ENCODE data around the gene FRAT1. TPM values are rescaled to one million over a fixed set of nuclear protein-coding genes. Genes with fewer than 3 reads are reported as not detected.
A peak's percentile ranks its signal among the peaks of the same experiment; 100 is the strongest.

Gene FRAT1
- total RNA-seq, 1 experiment from 2014 or later: 1.7 TPM

DNA sequence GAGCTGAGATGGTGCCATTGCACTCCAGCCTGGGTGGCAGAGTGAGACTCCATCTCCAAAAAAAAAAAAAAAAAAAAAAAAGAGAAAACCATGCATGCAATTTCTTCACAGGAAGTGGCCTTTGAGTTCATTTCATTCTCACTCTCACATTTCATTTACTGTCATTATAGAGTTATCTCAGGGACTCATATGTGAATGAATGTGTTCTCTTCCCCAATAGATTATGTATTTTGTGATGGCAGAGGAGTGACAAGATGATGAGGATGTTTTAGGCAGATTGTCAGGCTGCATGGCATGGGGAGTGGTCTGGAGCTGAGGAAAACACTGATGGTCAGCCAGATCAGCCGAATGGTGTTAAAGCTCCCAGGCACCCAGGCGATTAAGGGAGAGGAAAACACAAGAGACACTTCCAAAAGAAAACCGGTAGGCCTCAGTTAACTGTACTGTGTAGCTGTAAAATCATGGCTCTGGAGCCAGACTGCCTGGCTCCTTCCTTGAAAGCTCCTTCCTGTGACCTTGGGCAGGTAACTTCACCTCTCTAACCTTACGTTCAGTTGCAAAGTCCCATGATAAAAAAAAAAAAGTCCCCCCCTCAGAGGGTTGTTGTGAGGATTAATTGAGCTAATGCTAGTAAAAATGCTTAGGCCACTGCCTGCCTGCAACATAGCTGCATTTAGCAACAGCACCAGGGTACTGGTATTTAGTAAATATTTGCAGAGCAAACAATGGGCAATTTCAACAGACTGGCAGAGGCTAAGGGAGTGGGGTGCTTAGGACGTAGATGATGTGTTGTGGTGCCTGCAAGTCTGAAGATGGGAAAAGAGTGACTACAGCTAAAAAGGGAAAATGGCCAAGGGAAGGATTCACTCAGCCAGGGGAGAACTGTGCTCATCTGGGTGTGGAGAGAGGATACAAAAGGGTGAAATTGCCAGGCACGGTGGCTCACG lies 8.6 kb downstream of the FRAT1 start:
- no peaks in the 10 kb centered on the region for H3K36me3 ChIP-seq (ENCODE audit: control insufficient read depth in 1 of 2, insufficient read depth in 2 of 2, low read length in 2 of 2)
- no TSS peak for BruUV-seq (replicated peaks)
- H3K4me2 ChIP-seq (ENCODE audit: low read length): no peak overlapping the region
- H3K27me3 ChIP-seq (ENCODE audit: insufficient read depth, low read length): no peaks in the 10 kb centered on the region
- no peak for TF ChIP-seq TCF7L2 (IDR thresholded peaks at IDR 0.05; ENCODE audit: borderline replicate concordance, extremely low read depth, insufficient read depth, insufficient read length)
- no peak overlapping the region for H3K27ac ChIP-seq (ENCODE audit: low read depth, low read length)
- H3K9me2 ChIP-seq (ENCODE audit: insufficient read depth): no peaks in the 10 kb centered on the region
- POLR2A ChIA-PET: interaction anchor here (0.7 to 1.4 kb wide), 2 partner anchors 8 to 22 kb away, joined by 3 to 4 read pairs; partner anchors contain the start of gene FRAT1
- H3K4me3 ChIP-seq (replicated peaks in 1 of 2; ENCODE audit: low read depth in 1 of 2, low read length in 2 of 2): no peak overlapping the region
- DNase-seq (ENCODE audit: low read depth, low spot score) (no peak), ATAC-seq (no peak)
- H4K20me1 ChIP-seq (ENCODE audit: insufficient read depth): no peaks in the 10 kb centered on the region
- no peaks in the 10 kb centered on the region for H3K9me3 ChIP-seq (ENCODE audit: control insufficient read depth in 1 of 2, insufficient read depth in 1 of 2, low read depth in 1 of 2, low read length in 2 of 2)
- RAD21 ChIA-PET (ENCODE audit: low non-redundant PET in 1 of 2, low total read pairs in 2 of 2, uncharacterized antibody in 2 of 2, unreplicated experiment in 2 of 2): no interaction called here
- no peak overlapping the region for H2AFZ ChIP-seq (ENCODE audit: low read depth, low read length, poor library complexity, severe bottlenecking)
- H3K9ac ChIP-seq (ENCODE audit: low read length): no peak overlapping the region
- H3K79me2 ChIP-seq (ENCODE audit: insufficient read depth, low read length): no peaks in the 10 kb centered on the region
- intact Hi-C loops (cut with micrococcal nuclease): no loop called here
- peaks cover 19 to 23% of the 10 kb centered on the region in 2 experiments for H3K4me1 ChIP-seq (ENCODE audit: control insufficient read depth in 1 of 2, insufficient read depth in 2 of 2, low read length in 2 of 2)
- CTCF ChIA-PET: no interaction called here

- ATAC-seq (peak; percentile 46; the same call in 1 of the 2 replicates), DNase-seq (ENCODE audit: low read depth, low spot score) (no peak)
- intact Hi-C loops (cut with micrococcal nuclease): no loop called here
- Histone ChIP-seq H3K36me3 (ENCODE audit: control insufficient read depth in 1 of 2, insufficient read depth in 2 of 2, low read length in 2 of 2) (no peaks in the 10 kb centered on the region), H3K4me1 (ENCODE audit: control insufficient read depth in 1 of 2, insufficient read depth in 2 of 2, low read length in 2 of 2) (peaks cover 25 to 27% of the 10 kb centered on the region in 2 experiments), H3K27me3 (ENCODE audit: insufficient read depth, low read length) (no peaks in the 10 kb centered on the region), H4K20me1 (ENCODE audit: insufficient read depth) (no peaks in the 10 kb centered on the region), H3K9me2 (ENCODE audit: insufficient read depth) (no peaks in the 10 kb centered on the region), H3K4me3 (replicated peaks in 1 of 2; ENCODE audit: low read depth in 1 of 2, low read length in 2 of 2) (no peak overlapping the region), H2AFZ (ENCODE audit: low read depth, low read length, poor library complexity, severe bottlenecking) (no peak overlapping the region), H3K4me2 (ENCODE audit: low read length) (peak overlapping the region; percentile 22), H3K79me2 (ENCODE audit: insufficient read depth, low read length) (no peaks in the 10 kb centered on the region), H3K27ac (ENCODE audit: low read depth, low read length) (0 out of 2 replicates have a peak overlapping the region, but pooled peaks have one; percentile 22), H3K9ac (ENCODE audit: low read length) (no peak overlapping the region; the same call in 1 of the 2 replicates), H3K9me3 (ENCODE audit: control insufficient read depth in 1 of 2, insufficient read depth in 1 of 2, low read depth in 1 of 2, low read length in 2 of 2) (no peaks in the 10 kb centered on the region)
- TF ChIP-seq CBX3 (IDR thresholded peaks at IDR 0.05; ENCODE audit: low read depth) (no peak), SP1 (IDR thresholded peaks at IDR 0.05; ENCODE audit: low read depth) (peak; percentile 34; the same call in 1 of the 2 replicates), ZNF274 (IDR thresholded peaks at IDR 0.05; ENCODE audit: low read depth, low read length) (no peak)
- ChIA-PET CTCF (no interaction called here), POLR2A (interaction anchor here (1.4 kb wide), 1 partner anchor 10 kb away, joined by 3 read pairs; the partner anchor contains the start of gene FRAT1), RAD21 (ENCODE audit: low non-redundant PET in 1 of 2, low total read pairs in 2 of 2, uncharacterized antibody in 2 of 2, unreplicated experiment in 2 of 2) (no interaction called here)
- BruUV-seq (replicated peaks): no TSS peak
Measured at GRCh38 chr10:97328646-97329453, 9.8 kb downstream of the FRAT1 start.

Data from HCT116 (cell line).